NCI-H2081 (cell line): ENCODE measurements around the gene PPP5C.
"Not testable (repeated sequence)": the region's sequence is repeated elsewhere in the genome, so short reads cannot be mapped to it uniquely, and the experiment has no call there.

Experiments
- DNase-seq, 2 experiments: peaks; one replicate each; lab custom pipeline; 2025; lab: John Stamatoyannopoulos, UW

PPP5C gene

DNA sequence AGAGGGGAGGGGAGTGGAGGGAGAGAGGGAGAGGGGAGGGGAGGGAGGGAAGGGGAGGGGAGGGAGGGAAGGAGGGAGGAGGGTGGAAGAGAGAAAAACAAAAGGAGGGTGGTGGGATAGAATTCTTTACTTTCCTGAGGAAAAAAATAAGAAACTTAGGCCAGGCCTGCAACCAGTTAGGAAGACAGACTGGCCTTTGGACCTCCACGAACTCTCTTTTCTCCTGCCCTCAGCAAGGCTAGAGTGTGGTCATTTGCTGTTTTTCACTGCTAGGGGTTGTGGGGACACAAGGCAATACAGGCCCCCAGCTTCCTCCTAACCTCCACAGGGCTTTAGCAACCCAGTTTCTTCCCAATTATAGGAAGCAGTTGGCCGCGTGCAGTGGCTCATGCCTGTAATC is 62.3 kb downstream of the PPP5C start:
- no peak for DNase-seq

DNA sequence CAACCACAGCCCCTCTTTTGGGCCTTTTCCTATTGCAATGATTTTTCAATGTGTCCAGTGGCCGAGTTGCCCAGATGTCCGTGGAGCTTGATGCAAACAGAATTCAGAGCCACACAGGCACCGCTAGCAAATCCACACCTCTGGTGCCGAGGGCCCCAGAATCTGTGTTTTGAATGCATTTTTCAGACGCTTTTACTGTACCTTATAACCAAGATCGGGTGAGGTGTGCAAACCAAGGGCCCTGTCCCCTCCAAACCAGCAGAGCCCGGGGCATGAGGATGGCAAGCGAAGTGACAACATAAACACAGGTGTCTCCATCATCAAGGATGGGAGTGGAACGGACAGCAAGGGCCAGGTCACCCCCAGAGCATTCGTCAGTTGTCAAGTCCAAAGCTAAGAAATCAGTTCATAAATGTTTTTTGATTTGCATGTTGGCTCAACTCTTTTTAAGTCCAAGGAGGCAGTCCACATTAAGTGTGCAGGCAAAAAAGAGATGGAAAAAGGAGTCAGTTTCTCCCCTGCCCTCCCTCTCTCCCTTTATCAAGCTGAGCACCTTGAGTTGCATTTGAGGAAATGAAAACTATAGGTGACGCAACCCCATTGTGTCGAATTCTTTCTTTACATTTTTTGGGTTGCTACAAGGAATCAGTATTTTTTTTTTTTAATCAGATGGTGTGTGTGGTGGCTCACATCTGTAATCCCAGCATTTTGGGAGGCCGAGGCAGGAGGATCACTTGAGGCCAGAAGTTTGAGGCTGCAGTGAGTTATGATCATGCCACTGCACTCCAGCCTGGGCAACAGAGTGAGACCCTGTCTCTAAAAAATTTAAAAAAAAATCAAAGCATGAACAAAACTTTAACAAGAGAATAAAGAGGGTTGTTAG is 63.6 kb downstream of the PPP5C start:
- no peak for DNase-seq

DNA sequence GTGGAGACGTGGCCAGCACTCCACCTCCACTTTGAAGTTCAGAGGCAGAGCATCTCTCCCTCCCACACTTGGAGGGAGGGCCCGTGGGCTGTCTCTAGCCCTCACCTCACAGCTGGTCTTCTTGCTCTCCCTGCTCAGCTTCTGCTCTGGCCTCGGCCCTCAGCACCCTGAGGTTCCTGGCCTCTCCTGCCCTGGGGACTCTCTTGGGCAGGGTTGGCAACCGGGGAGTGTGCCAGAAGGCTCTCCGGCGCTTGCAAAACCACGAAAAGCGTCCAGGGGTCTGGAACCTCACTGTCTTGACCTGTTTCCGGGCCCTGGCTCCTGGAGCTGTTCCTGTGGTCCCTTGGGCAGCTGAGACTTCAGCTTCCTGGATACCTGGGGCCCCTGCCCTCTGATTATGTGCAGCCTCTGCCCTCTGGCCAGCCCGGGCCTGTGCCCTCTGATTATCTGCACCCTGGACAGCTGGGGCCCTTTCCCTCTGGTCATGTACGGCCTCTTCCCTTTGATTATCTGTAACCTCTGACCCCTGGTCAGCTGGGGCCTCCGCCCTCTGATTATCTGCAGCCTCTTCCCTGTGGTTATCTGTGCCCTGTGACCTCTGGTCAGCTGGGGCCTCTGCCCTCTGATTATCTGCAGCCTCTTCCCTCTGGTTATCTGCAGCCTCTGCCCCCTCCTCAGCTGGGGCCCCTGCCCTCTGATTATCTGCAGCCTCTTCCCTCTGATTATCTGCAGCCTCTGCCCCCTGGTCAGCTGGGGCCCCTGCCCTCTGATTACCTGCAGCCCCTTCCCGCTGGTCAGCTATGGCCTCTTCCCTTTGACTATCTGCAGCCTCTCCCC is 64.4 kb downstream of the PPP5C start:
- DNase-seq, result no peak

DNA sequence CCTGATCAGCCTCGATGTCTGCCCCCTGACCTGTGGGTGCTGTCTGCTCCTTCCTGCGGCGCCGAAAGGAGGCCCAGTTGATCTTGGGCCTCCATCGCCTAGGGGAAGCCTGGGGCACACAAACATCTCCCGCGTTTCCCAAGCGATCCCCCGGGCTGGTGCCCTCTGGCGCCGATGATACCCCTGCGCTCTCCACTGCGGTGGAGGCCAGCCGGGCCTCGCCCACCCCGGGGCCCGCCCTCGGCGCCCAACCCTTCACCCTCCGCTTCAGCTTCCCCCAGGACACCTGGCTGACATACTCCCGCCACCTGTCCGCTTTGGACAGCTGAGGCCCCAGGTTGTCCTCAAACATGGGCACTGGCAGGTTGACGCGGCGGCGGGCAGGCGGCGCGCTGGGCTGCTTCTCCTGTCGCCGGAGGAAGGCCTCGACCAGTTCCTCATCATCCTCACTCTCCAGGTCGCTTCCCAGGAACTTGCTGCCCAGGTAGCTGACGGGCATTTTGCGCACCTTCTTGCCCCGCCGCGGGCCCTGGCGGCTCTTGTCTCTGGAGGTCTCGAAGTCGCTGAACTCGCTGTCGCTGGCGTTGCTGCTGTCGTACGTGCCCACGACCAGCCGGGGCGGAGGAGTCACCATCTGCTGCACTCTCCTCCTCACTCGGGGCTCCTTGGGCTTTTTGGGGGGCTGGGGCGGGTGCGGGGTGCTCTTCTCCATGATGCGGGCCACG is 65.2 kb downstream of the PPP5C start:
- no peak for DNase-seq

DNA sequence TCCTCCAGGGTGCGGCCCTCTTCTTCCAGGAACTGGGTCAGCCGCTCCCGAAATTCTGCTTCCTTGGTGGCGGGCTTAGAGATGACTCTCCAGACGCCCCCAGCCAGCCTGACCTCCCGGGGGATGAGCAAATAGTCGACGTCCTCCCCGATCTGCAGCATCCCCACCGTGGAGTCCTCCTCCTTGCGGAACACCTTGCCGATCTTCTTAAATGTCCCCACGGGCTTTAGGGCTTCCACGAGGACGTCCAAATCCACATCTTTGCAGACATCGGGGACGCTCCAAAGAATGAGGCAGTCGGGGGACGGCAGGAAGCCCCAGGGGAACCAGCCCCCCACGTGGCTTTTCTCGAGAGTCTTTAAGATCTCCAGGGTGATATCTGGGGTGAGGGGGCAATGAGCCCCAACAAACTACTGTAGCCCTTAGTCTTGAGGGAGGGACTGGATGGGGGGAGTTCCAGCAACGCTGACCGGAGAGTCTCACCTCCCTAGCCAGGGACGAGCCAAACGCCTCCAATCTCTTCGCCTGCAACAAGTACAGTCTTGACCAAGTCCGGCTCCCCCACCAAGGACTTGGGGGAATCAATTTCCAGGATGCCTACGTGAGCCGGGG is 65.9 kb downstream of the PPP5C start:
- DNase-seq, result no peak

GRCh38 chr19:46413262-46414031 is 66.6 kb downstream of the PPP5C start, which contains the start of gene CCDC8:
CCDC8 (minus strand) TSS chr19:46413564; CDS start chr19:46412810, 754 bp downstream.
- no peak for DNase-seq

DNA sequence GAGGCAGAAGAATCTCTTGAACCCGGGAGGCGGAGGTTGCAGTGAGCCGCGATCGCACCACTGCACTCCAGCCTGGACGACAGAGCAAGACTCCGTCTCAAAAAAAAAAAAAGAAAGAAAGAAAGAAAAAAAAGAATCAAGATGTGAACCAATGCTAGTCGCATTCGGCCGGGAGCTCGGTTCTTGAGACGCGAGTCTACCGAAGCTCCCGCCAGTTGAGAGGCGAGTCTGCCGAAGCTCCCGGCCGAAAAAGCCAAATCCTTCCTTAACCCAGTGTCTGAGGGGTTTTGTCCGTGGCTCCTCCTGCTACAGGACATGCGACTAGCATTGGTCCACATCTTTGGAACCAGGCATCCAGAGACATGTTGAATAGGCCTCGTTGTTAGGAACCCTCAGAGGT is 68.0 kb downstream of the PPP5C start:
- DNase-seq, result not testable (repeated sequence)

GRCh38 chr19:46415804-46416709 is 69.2 kb downstream of the PPP5C start:
- DNase-seq, result peak; percentile 52

DNA sequence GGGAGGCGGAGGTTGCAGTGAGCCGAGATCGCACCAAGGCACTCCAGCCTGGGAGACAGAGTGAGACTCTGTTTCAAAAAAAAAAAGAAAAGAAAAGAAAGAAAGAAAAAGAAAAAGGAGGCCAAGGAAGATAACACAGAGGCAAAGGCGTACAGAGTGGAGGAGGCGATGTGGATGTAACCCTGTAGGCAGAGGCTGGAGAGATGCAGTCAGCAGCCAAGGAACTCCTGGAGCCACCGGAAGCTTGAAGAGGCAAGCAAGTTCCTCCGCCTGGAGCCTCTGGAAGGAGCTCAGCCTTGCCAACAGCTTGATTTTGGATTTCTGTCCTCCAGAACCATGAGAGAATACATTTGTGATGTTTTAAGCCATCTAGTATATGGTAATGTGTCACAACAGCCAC is 73.2 kb downstream of the PPP5C start:
- no peak for DNase-seq

DNA sequence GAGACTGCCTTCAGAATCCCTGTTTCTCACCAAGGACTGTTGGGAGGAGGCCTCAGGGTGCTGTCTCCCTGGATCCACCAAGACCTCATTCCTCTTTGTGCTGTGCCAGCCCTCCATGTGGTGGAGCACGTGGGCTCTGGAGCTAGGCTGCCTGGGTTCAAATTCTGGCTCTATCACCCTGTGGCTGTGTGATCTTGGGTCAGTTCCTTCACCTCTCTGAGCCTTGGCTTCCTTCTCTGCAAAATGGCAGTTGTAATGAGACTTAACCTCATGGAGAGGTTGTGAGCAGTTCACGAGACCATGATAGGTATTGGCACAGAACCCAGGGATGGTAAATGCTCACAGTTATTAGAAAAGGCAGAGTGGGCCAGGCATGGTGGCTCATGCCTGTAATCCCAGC is 75.5 kb downstream of the PPP5C start:
- DNase-seq, result no peak

DNA sequence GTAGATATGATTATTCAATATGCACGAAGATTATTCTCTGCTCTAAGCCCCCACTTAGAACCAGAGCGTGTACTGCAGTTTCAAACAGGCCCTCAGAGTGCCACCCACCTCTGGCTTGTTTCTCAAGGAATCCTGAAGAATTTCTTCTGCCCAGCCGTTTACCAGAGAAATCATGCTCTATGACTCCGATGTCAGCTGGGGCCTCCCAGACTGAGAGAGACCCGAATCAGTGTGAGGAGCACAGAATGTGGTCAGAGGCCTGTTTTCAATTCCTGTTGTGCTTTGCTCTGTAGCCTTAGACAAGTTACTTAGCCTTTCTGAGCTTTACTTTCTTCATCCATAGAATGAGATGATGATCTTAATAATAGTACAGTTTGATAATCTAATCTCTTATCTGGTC is 76.3 kb downstream of the PPP5C start:
- DNase-seq, result no peak

GRCh38 chr19:46426035-46426505 is 79.2 kb downstream of the PPP5C start:
- no peak for DNase-seq

- peak; percentile 12 to 14 for DNase-seq
Observed at GRCh38 chr19:46426506-46427162, 79.7 kb downstream of the PPP5C start.

DNA sequence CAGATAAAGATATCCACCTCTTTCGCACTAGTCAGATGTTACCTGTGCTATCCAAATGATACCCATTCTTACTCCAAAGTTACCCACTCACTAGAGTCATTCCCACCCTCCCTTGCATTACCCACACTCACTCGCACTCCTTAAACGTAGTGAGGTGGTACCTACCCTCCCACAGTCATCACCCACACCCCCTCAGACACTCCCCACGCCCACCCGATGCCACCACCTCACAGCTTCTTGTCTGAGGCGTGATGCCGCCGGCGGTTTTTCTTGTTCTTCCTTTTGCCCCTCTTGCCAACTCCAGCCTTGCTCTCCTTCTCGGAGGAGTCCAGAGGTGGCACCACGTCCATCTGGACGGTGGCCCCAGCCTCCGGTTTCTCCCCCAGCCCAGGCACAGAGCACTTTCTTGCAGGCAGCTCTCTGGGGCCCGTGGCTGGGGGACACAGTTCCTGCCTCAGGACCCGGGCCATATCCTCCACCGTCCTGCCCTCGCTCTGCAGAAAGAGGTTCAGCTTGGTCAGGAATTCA is 80.7 kb downstream of the PPP5C start:
- DNase-seq, result no peak

DNA sequence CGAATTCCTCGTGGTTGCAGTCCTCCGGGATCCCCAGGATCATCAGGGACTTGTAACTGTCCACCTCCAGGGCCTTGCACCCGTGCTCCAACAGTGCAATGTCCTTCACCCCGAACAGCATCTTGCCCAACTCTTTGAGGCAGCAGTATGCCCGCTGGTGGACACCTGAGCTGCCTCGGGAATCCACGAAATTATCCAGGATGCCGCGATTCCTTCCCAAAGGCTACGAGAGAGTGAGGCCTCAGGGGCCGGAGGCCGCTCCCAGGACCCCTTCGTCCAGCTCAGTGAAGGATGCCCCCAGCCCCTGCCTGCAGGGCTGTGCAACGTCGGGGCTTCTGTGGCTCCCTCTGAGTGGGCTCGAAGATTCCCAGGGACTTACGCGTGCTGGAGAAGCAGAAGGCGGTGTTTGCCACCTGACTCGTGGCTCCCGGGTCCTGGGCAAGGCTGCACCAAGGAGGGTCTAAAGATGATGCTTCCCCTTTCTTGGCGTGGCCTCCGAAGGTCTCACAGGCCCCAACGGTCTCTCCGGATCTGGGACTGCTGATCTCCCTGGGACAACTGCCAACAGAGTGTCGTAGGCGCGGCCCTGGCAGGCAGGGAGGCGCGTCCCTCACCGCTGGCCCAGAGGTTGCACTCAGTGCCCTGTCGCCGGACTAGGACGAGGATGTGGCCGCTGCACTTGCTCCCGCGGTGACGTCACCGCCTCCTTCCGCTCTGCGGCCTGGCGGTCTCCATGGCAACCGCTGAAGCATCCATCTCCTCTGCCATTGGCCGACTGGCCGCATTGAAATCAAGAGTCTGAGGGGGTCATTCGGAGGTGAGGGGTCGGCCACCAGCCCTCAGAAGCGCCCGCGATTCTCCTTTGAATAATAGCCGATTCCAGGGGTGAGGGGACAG is 81.6 kb downstream of the PPP5C start, which contains the start of gene PNMA8C:
PNMA8C (minus strand) TSS at position 698 of the 897 bp plus-strand sequence; CDS start at position 121, 577 bp downstream.
- DNase-seq, result peak in 1 of 2 experiments; percentile 15

DNA sequence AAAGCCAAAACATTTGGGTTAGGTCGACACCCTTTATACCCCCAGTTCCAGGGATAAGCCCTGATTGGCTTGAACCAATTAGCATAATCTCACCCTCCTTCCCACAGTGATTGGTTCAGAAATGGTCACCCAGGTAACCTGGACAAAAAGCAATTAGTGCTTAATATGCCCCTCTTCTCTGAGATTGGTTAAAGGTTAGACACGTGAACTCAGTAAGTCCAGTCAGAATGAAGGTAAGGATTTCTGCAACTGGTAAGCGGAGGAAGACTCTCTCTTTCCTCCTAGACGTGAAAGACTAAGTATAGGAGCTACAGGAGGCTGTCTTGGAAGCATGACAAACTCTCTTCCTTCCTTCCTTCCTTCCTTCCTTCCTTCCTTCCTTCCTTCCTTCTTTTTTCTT is 83.1 kb downstream of the PPP5C start:
- DNase-seq, result no peak

GRCh38 chr19:46431824-46432223 is 84.9 kb downstream of the PPP5C start:
- no peak for DNase-seq

DNA sequence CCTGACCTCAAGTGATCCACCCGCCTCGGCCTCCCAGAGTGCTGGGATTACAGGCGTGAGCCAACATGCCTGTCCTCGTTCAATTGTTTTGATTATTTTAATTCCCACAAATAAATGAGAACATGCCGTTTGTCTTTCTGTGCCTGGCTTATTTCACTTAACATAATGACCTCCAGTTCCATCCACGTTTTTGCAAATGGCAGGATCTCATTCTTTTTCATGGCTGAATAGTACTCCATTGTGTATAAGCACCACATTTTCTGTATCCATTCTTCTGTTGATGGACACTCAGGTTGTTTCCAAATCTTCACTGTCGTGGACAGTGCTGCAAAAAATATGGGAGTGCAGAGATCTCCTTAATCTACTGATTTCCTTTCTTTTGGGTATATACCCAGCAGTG is 86.6 kb downstream of the PPP5C start:
- not testable (repeated sequence) for DNase-seq
